ENCODE data around the gene STRBP.

The STRBP gene

GRCh38 chr9:123091459-123091858 is 176.9 kb downstream of the STRBP start:
- DNase-seq: no peak

GRCh38 chr9:123090956-123091355 is 177.4 kb downstream of the STRBP start:
- no peak for DNase-seq

DNA sequence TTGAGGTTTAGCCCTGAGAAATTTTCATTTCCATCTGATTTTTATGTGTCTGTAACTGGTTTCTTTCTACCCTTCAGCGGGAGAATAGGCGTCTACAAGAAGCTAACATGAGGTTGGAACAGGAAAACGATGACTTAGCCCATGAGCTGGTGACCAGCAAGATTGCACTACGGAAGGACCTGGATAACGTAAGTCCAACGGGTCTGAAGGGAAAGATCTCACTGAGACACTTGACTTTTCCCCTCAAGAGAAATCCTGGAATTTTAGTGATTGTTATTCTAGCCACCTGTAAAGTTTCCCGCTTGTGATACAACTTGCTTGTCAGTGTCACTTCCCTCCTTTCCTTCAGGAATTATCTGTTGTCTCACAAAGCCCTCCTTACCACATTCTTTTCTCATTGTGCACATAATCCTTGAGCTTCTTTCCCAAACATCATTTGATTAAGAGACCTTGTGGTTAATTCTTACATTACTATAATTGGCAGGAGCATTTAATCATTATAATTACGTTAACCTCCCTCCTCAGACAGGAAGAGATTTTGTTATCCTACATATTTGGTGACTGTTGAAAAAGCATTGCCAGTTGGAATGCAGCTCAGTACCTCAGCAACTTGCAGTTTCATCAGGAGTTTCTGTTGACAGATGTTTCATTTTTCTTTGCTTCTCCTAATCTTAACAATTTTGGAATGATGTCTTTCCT is 178.0 kb downstream of the STRBP start:
- DNase-seq: no peak

DNA sequence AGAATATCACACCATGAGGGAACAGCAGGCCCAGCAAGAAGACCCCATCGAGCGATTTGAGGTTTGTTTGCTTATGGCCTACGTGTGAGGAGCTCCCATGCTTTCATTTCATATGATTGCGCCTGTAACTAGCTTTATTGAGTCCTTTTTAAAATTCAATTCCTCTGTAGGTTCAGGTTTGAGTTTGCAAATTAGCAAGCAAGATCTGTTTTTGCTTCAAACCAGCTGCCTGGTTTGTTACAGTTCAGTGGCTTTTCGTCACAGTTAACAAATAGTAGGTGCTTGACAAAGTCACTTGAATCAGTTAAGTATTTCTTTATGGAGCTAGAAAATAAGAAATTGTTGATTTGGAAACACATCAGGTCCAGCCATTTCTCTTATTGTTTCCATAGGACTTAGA is 178.6 kb downstream of the STRBP start:
- no peak for DNase-seq

- no peak for DNase-seq
Observed at GRCh38 chr9:123089040-123089439, 179.3 kb downstream of the STRBP start.

GRCh38 chr9:123087359-123087888 is 181.0 kb downstream of the STRBP start:
- DNase-seq: no peak

GRCh38 chr9:123085916-123086315 is 182.5 kb downstream of the STRBP start:
- no peak for DNase-seq

- DNase-seq: no peak
Observed at GRCh38 chr9:123084256-123084655, 184.1 kb downstream of the STRBP start.

DNA sequence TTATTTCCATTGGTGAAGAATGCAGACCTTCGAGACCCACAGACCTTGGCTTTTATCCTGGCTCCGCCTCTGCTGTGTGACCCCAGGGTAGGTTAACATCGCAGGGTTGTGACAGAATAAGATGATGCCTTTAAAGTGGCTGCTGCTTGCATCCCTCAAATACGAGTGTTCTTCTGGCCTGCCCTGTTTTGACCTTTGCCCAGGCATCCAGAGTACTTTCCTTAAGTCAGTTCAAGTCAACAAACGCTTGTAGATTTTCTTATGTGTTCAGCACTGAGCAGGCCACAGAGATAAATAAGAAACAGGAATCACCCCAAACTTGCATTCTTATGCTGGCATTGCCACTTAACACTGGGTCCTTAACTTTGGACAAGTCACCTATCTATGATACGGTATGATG is 184.7 kb downstream of the STRBP start:
- DNase-seq: no peak

- DNase-seq: no peak
Observed at GRCh38 chr9:123081824-123082223, 186.6 kb downstream of the STRBP start.

DNA sequence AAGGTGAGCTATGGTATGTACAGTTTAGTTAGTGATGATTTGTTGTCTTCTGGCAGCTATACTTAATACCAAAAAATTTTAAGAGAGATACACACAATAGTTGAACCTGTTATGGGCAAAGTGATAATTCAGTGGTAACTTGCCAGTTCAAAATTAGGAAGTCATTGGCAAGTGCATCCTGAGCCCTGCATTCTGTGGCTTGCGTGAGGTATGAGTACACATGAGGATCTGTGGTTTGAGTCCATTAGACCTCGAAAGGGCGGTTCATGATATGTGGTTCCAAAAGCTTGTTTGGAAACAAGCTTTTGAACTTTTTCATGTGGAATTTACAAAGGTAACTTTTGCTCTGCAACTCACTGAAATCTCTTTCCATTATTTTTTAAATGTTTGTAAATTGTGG is 187.9 kb downstream of the STRBP start:
- peak; percentile 5 for DNase-seq

GRCh38 chr9:123074628-123075027 is 193.8 kb downstream of the STRBP start:
- DNase-seq: no peak

- no peak for DNase-seq
Observed at GRCh38 chr9:123073991-123074422, 194.4 kb downstream of the STRBP start.

DNA sequence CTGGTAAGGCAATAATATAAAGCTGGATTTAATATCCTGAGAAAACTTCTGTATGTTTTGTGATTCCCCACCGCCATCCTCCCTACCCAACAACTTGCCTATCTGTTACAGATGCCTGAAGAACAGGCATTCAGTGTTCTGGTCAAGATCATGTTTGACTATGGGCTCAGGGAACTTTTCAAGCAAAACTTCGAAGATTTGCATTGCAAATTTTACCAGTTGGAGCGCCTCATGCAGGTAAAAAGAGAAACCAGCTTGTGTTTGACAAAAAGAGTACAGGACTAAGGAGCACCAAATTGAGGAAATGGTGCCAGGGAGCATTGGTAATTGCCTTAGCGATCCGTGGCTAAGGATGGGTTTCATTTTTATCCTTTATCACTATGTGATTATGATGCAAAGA is 194.9 kb downstream of the STRBP start:
- DNase-seq: no peak

- DNase-seq: no peak
Observed at GRCh38 chr9:123072407-123072995, 195.9 kb downstream of the STRBP start.
